ENCODE measurements around the gene DLX5. TPM values are rescaled to one million over a fixed set of nuclear protein-coding genes. Genes with fewer than 3 reads are reported as not detected.

Gene DLX5
- total RNA-seq = not detected in 2 replicates

DNA sequence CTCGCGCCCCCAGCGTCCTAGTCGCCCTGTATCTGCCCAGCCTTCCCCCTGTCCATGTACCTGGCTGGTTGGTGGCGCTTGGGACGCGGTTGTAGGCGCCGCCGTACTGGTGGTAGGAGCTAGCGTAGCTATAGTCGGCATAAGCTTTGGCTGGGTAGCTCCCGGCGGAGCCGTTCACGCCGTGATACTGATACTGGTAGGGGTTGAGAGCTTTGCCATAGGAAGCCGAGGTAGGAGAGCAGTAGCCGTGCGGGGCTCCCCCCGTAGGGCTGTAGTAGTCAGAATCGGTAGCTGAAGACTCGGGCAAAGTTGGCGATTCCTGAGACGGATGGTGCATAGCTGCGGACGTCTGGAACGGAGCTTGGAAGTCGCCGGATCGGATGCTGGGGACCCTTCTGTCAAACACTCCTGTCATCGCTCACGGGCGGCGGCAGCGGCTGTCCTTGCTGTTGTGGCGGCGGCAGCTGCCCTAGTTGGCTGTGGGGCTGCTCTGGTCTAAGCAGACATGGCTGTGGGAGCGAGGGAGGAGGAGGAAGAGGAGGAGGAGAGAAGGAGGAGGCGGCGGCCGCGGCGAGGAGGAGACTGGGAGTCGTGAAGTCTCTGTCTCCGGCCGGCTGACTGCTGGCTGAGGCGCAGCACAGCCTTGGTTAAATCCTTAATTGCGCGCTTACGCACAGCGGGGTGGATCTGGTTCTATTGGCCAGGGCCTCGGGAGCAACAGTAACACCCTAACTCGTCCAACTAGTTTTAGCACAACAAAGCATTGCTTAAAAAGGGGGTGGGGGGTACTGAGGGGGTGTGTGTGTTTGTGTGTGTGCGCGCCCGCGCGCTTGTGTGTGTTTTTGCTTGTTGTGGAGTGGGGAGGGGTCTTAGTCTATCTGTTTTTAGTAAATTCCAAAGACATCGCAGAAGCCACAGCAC lies at the start of gene DLX5:
Gene DLX5 (minus strand): TSS at position 623 of the 921 bp plus-strand sequence. CDS start 208 bp downstream, at position 415.

GRCh38 chr7:97005183-97006054 lies 19.2 kb downstream of the DLX5 start, which contains the start of gene DLX6:
TSS of gene DLX6 (plus strand) at chr7:97005553. CDS start at chr7:97005978, 425 bp downstream.

Small RNA genes within 50 kb of the gene (small RNA-seq; reads per million reads assigned to genes)
- gene RF01778 = not detected

Other genes with a start within 250 kb of the DLX5 start
- not detected in 2 replicates for gene DLX6, start 19.3 kb downstream of the DLX5 start, total RNA-seq
- gene SDHAF3, start 92.9 kb upstream of the DLX5 start, total RNA-seq = 15.1 and 17.4 TPM in 2 replicates

Measured in subcutaneous preadipocyte (primary cell).